AG09319 (cell line): ENCODE data around the gene POC5.
"Not testable (repeated sequence)": the region's sequence is repeated elsewhere in the genome, so short reads cannot be mapped to it uniquely, and the experiment has no call there.

Source experiments
- DNase-seq: peaks from one replicate; pipeline ENCODE4 v3.0.0-alpha.2; 2010; ENCODE audit warnings: low read depth; ENCODE audit errors: extremely low read depth
- TF ChIP-seq, protein P1 (sequence below): IDR thresholded peaks from 2 replicates; pipeline ENCODE4 v1.5.1; 2011; ENCODE audit warnings: low read depth, mild to moderate bottlenecking, inconsistent platforms, low read length, moderate library complexity

POC5 gene

DNA sequence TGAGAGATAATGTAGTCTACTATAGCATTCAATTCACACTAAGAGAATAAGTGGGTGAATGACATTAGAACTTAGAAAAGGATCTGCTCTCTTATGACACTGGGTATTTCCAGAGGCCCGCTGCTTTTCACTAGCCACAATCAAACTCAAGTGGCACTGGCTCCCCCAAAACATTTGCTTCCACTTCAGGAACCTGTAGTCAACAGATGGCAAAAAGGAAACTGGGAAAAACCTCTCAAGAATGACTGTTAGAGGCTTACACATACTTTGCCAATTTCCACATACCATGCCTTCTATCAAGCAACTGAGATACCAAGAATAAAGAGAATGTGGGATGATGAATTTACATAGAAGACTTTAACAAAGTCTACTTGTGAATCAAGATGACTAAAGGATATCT lies 11.2 kb downstream of the POC5 start:
- DNase-seq = no peak
- TF ChIP-seq, protein P1, sequence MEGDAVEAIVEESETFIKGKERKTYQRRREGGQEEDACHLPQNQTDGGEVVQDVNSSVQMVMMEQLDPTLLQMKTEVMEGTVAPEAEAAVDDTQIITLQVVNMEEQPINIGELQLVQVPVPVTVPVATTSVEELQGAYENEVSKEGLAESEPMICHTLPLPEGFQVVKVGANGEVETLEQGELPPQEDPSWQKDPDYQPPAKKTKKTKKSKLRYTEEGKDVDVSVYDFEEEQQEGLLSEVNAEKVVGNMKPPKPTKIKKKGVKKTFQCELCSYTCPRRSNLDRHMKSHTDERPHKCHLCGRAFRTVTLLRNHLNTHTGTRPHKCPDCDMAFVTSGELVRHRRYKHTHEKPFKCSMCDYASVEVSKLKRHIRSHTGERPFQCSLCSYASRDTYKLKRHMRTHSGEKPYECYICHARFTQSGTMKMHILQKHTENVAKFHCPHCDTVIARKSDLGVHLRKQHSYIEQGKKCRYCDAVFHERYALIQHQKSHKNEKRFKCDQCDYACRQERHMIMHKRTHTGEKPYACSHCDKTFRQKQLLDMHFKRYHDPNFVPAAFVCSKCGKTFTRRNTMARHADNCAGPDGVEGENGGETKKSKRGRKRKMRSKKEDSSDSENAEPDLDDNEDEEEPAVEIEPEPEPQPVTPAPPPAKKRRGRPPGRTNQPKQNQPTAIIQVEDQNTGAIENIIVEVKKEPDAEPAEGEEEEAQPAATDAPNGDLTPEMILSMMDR = no peak

DNA sequence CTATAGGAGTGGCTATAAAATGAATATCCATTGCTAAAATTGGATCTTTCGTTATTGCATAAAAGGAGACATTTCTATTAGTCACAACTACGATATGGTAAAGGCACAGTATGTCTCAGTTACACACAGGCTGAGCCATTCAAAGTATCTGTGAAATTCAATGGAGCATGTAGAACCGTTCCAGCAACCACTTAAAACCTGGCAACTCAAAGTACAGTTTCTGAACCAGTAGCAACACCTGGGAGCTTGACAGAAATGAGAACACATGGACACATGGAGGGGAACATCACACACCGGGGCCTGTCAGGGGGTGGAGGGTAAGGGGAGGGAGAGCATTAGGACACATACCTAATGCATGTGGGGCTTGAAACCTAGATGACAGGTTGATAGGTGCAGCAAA lies 15.4 kb downstream of the POC5 start:
- TF ChIP-seq, protein P1 = no peak
- no peak for DNase-seq

DNA sequence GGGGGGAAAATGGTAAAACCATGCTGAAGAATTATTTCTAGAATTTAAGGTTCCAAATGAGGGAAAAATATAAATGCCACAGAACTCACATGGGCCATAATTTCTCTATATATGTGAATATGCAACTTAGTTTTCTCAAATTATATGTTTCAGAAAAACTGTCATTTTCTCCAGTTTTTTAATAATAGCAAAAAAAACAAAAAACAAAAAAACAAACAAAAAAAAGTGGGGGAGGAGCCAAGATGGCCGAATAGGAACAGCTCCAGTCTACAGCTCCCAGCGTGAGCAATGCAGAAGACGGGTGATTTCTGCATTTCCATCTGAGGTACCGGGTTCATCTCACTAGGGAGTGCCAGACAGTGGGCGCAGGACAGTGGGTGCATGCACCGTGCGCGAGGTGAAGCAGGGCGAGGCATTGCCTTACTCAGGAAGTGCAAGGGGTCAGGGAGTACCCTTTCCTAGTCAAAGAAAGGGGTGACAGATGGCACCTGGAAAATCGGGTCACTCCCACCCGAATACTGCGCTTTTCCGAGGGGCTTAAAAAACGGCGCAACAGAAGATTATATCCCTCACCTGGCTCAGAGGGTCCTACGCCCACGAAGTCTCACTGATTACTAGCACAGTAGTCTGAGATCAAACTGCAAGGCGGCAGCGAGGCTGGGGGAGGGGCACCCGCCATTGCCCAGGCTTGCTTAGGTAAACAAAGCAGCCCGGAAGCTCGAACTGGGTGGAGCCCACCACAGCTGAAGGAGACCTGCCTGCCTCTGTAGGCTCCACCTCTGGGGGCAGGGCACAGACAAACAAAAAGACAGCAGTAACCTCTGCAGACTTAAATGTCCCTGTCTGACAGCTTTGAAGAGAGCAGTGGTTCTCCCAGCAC lies 21.5 kb downstream of the POC5 start:
- DNase-seq = not testable (repeated sequence)

DNA sequence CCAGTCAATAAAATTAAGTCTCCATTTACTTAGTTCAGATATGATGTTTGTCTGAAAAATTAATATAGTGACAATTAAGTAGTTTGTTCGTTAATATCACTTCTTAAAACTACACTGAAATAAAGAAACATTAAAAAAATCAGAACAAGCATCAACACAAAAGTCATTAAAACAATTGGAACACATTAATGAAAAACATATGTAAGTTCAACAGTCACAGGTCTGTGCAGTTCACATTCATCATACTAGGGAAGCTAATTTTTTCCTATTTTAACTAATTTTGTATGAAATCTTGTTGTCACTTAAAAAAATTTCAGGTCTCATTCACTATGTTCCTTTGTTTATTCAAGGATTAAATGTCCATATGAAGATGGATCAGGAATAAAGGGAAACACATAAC lies 22.5 kb downstream of the POC5 start:
- no peak for DNase-seq
- TF ChIP-seq, protein P1 = no peak

DNA sequence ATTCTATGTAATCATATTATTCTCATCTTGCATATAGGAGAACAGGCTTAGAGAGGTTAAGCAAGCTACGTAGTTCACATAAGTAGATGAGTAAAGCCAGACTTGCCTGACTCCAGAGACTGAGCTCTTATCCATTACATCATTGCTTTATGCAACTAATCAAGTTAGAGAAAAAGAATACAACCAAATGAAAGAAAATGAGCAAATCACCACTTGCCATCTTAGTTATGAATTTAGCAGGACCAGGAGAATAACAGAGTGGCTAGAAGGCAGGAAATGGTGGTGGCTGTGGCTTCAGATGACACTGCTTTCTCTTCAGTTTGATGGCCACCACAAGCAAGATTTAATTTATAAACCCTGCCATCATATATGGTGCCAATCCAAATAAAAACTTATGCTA lies 26.6 kb downstream of the POC5 start:
- TF ChIP-seq, protein P1 = no peak
- DNase-seq = no peak

DNA sequence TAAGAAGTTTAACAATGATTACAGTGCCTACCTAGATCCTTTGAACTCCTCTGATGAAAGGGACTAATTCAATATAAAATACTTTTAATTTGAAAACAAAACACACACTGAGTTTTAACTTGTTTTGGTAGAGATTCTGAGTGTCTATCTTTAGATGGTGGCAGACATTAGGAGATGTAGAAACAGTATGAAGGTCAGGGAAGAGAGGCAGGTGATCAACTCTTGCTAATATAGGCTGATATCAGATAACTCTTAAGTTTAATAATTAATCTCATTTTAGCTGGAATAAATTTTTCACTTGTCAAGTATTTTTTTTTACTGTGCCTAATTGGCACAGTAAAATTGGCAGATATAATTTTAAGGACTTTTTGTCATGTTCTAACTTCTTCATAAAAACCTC lies 30.8 kb downstream of the POC5 start:
- DNase-seq = no peak
- TF ChIP-seq, protein P1 = no peak

DNA sequence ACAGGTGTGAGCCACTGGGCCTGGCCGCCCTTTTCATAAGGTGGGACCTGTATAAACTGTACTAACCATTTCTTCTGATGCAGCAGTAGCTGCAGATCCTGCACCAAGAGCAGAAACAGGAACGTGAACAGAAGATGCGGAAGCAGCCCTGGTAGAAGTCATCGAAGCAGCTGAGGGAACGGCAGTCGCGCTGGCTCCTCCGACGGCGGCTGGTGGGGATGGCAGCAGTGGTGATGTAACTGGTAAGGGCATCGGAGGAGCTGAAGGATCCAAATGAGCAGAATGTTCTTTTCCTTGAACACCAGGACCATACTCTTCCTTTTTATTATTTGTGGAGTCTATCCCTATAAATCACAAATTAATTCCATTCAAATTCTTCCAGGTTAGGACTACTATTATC lies 32.1 kb downstream of the POC5 start:
- DNase-seq = no peak
- TF ChIP-seq, protein P1 = no peak
